Peyer's patch (tissue), 4 donors: ENCODE measurements around the gene PGRMC2. TPM values are rescaled to one million over a fixed set of nuclear protein-coding genes. Genes with fewer than 3 reads are reported as not detected.

Experiments used
- DNase-seq, 3 donors: peaks; one replicate each; pipeline ENCODE4 v3.0.0-alpha.2; 2017 to 2019
- H3K27ac ChIP-seq, 4 donors: fragments of 200-600 bp; sonication (generic); one replicate each; pipeline ENCODE4 v1.5.1; 2016 to 2019
- H3K27me3 ChIP-seq, 2 donors: fragments of 200-600 bp; sonication (generic); one replicate each; pipeline ENCODE4 v1.5.1; 2019
- H3K36me3 ChIP-seq, 3 donors: fragments of 200-600 bp; sonication (generic); one replicate each; pipeline ENCODE4 v1.5.1; 2016 to 2019
- H3K4me1 ChIP-seq, 4 donors: fragments of 200-600 bp; sonication (generic); one replicate each; pipeline ENCODE4 v1.5.1; 2016 to 2019
- H3K4me3 ChIP-seq, 4 donors: fragments of 200-600 bp; sonication (generic); 1 replicate in 3 of 4; 2 replicates in 1 of 4; pipeline ENCODE4 v1.5.1; 2016 to 2019; ENCODE audit warnings: mild to moderate bottlenecking in 1 of 4
- H3K9me3 ChIP-seq, 4 donors: fragments of 200-600 bp; sonication (generic); one replicate each; pipeline ENCODE4 v1.5.1; 2016 to 2019; ENCODE audit warnings: mild to moderate bottlenecking in 1 of 4
- POLR2A ChIP-seq, 2 donors: fragments of 450-650 bp; IDR thresholded peaks; one replicate each; pipeline ENCODE4 v1.5.1; 2017; ENCODE audit warnings: antibody characterized with exemption in 2 of 2, mild to moderate bottlenecking in 2 of 2, moderate library complexity in 2 of 2
- total RNA-seq, 4 donors: library from RNA; depleted of rRNA; stranded (reverse); fragments of >200 nt; gene quantifications; one replicate each; pipeline ENCODE4 v1.1.0, GENCODE V29; 2016
- TF ChIP-seq, protein P1 (sequence below), 6 experiments: fragments of 450-650 bp in 4 of 6; fragments of 200-600 bp in 2 of 6; sonication (generic) in 1 of 6; IDR thresholded peaks; one replicate each; pipeline ENCODE4 v1.5.1; 2017 to 2019; ENCODE audit warnings: antibody characterized with exemption in 6 of 6, mild to moderate bottlenecking in 3 of 6, moderate library complexity in 1 of 6

PGRMC2 gene
- total RNA-seq, 4 donors from 2014 or later, result 19.8 to 113 (median 55.3) TPM

DNA sequence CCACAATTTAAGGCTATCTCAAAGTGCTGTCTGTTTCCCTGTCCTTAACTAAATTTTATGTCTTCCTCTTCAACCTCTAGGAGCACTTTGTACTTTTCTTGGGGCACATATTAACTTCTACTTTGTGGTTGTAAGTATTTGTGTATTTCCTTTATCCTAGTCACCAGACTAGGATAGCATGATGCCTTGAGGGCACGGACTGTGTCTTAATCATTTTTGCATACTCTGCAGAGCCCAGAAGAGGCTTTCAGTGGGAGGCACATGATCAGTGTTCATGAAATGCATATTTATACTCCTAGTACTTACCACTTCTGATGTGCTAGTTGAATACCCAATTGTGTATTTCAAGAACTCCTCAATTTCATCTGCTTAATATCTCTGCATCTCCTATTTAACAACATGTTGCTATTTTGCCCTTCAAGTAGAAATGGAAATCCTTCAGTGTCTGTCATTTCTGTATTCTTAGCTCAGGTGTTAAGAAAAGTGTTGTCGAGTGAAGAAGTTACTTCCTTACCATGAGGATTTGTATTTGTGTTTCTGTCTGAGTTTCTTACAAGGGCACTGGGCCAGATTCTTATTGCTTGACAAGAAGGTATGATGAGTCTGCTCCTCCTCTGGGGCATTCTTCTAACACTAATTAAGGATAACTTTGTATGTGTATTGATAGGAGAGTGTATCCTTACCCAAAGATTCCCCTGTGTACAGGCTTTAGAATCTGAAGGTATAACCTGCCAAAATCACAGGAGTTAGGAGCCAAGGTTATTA lies 28.3 kb upstream of the PGRMC2 start:
- Histone ChIP-seq H3K27me3 (no peaks in the 10 kb centered on the region), H3K36me3 (no peaks in the 10 kb centered on the region), H3K4me3 (no peak overlapping the region), H3K4me1 (no peaks in the 10 kb centered on the region), H3K27ac (no peak overlapping the region), H3K9me3 (no peaks in the 10 kb centered on the region)
- no peak for DNase-seq
- TF ChIP-seq, protein P1, sequence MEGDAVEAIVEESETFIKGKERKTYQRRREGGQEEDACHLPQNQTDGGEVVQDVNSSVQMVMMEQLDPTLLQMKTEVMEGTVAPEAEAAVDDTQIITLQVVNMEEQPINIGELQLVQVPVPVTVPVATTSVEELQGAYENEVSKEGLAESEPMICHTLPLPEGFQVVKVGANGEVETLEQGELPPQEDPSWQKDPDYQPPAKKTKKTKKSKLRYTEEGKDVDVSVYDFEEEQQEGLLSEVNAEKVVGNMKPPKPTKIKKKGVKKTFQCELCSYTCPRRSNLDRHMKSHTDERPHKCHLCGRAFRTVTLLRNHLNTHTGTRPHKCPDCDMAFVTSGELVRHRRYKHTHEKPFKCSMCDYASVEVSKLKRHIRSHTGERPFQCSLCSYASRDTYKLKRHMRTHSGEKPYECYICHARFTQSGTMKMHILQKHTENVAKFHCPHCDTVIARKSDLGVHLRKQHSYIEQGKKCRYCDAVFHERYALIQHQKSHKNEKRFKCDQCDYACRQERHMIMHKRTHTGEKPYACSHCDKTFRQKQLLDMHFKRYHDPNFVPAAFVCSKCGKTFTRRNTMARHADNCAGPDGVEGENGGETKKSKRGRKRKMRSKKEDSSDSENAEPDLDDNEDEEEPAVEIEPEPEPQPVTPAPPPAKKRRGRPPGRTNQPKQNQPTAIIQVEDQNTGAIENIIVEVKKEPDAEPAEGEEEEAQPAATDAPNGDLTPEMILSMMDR (IDR thresholded peaks at IDR 0.05), result no peak
- TF ChIP-seq POLR2A (IDR thresholded peaks at IDR 0.05), result no peak

DNA sequence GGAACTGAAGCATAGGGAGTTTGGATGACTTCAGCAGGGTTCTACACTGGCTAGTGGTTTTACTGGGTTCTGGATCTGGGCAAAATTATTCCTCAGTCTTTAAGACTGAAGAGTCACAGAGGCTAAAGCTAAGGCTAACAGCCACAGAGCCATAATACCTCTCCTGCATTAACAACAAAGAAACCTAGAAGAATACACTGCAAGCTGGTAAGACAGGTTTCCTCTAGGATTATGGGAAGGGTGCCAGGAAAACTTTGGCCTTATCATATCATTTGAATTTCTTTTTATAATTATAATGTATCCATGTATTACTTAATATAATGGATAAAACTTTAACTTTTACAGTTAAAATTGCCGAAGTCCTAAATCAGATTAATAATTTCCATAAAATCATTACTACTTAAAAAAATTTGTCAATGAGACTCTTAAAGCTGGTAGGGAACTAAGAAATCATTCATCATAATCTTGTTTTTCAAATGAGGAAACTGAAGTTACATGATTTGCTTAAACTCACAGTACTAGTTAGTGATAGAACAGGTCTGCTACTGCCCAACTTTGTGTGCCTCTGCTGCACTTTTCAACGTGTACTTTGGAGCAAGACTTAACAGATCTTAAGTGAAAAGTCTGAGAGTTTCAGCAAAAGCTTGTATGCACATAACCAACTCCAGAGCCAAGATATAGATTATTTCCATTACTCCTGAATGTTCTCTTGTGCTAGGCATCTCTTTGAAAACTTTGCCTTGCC lies 24.2 kb upstream of the PGRMC2 start:
- peaks cover 0 to 25% (median 0%) of the 10 kb centered on the region in 4 donors for H3K4me1 ChIP-seq
- H3K27ac ChIP-seq, result peak overlapping the region in 3 of 4 donors; percentile 26 to 81 (median 71)
- H3K4me3 ChIP-seq, result peak overlapping the region in 2 of 4 donors; percentile 6 to 15
- H3K36me3 ChIP-seq, result no peaks in the 10 kb centered on the region
- DNase-seq, result no peak
- TF ChIP-seq, protein P1 (IDR thresholded peaks at IDR 0.05), result no peak
- no peak for TF ChIP-seq POLR2A (IDR thresholded peaks at IDR 0.05)
- no peaks in the 10 kb centered on the region for H3K9me3 ChIP-seq
- H3K27me3 ChIP-seq, result no peaks in the 10 kb centered on the region

DNA sequence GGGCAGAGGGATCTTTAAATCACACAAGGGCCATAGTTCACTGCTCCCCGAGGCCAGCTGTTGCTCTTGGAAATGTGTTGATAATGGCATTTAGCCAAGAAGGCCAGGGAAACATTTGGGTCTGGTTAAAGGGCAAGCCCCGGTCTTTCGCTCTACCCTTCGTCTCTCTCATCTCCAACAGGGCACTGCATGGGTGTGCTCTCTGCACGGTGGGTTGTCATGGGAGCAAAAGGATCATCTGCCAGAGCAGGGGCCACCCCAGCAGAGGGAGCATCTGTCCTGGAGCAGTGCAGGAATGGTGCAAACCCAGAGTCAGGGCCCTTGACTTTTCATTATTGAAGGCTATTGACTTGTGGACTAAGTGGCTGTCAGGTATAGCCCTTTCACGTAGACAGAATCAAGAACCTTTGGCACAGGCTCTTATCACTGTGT lies 22.7 kb upstream of the PGRMC2 start:
- Histone ChIP-seq H3K9me3 (no peaks in the 10 kb centered on the region), H3K36me3 (no peaks in the 10 kb centered on the region), H3K4me1 (peaks cover 0 to 32% (median 0%) of the 10 kb centered on the region in 4 donors), H3K27ac (peak overlapping the region in 2 of 4 donors; percentile 71 to 78), H3K4me3 (no peak overlapping the region), H3K27me3 (no peaks in the 10 kb centered on the region)
- no peak for TF ChIP-seq POLR2A (IDR thresholded peaks at IDR 0.05)
- TF ChIP-seq, protein P1 (IDR thresholded peaks at IDR 0.05), result peak in 3 of 6 experiments; percentile 48 to 58 (median 52)
- DNase-seq, result peak in 2 of 3 donors; percentile 63 to 76

DNA sequence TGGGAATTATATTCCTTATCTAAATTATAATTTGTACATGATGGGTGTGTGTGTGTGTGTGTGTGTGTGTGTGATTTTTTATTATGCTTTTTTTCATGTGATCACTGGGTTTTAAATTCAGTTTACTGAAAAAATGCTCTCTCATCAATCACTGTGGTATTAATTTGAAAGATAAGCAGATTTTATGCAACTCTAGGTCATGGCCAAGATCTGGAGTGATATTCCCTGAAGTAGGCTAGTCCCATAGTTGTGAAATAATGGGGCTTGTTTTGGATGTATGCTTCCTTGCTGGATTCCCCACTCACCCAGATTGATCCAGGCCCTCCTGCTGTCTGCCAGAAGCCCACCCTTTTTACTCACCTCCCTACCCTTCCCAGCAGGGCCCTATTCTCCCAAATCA lies 22.0 kb upstream of the PGRMC2 start:
- no peak overlapping the region for H3K4me3 ChIP-seq
- no peak for DNase-seq
- no peaks in the 10 kb centered on the region for H3K36me3 ChIP-seq
- H3K27me3 ChIP-seq, result no peaks in the 10 kb centered on the region
- no peaks in the 10 kb centered on the region for H3K9me3 ChIP-seq
- peak overlapping the region in 2 of 4 donors; percentile 71 to 78 for H3K27ac ChIP-seq
- TF ChIP-seq, protein P1 (IDR thresholded peaks at IDR 0.05), result no peak
- TF ChIP-seq POLR2A (IDR thresholded peaks at IDR 0.05), result no peak
- H3K4me1 ChIP-seq, result peaks cover 0 to 32% (median 0%) of the 10 kb centered on the region in 4 donors

DNA sequence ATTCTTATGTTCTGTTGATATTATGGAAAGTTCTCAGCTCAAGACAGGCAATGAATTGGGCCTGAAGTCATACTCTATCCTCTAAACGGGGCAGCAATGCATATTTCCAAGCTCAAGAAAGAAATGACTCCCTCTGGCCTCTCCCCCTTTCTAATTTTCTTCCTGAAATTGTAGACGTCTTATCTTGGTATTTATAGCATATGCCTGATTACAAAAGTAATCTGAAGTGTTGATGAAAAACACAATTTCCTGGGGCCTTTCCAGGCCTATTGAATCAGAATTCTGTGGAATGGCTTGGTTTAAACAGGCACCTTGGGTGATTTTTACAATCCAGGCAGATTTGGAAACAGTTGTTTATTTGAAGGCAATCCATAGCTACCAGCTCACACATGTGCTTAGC lies 21.4 kb upstream of the PGRMC2 start:
- H3K4me3 ChIP-seq, result no peak overlapping the region
- no peaks in the 10 kb centered on the region for H3K9me3 ChIP-seq
- DNase-seq, result no peak
- peaks cover 0 to 32% (median 0%) of the 10 kb centered on the region in 4 donors for H3K4me1 ChIP-seq
- no peak for TF ChIP-seq POLR2A (IDR thresholded peaks at IDR 0.05)
- TF ChIP-seq, protein P1 (IDR thresholded peaks at IDR 0.05), result no peak
- peak overlapping the region in 2 of 4 donors; percentile 71 to 78 for H3K27ac ChIP-seq
- no peaks in the 10 kb centered on the region for H3K27me3 ChIP-seq
- no peaks in the 10 kb centered on the region for H3K36me3 ChIP-seq
